GM23338 (cell line): ENCODE data around the gene SPRED2.

Experiments used
- EZH2 ChIP-seq: fragments of 200-600 bp; sonication (generic); IDR thresholded peaks from one replicate; pipeline ENCODE4 v1.8.0; 2017; ENCODE audit warnings: antibody characterized with exemption, mild to moderate bottlenecking, low read depth; ENCODE audit not compliant: unreplicated experiment
- NANOG ChIP-seq: IDR thresholded peaks from 2 replicates; pipeline ENCODE4 v1.6.1; 2016; ENCODE audit warnings: antibody characterized with exemption, borderline replicate concordance
- POLR2AphosphoS5 ChIP-seq: IDR thresholded peaks from 2 replicates; pipeline ENCODE4 v1.6.1; 2016; ENCODE audit warnings: antibody characterized with exemption, low read depth
- REST ChIP-seq: IDR thresholded peaks from one replicate; pipeline ENCODE4 v1.6.1; 2018; ENCODE audit warnings: antibody characterized with exemption; ENCODE audit not compliant: unreplicated experiment
- TF ChIP-seq, protein P1 (sequence below), 2 experiments: fragments of 200-600 bp in 1 of 2; sonication (generic) in 1 of 2; conservative IDR thresholded peaks; 2 replicates each; pipeline versions ENCODE4 v1.5.1 to v1.6.1; 2016 to 2017; ENCODE audit warnings: antibody characterized with exemption in 2 of 2, low read depth in 2 of 2, mild to moderate bottlenecking in 2 of 2, moderate library complexity in 1 of 2

- TF ChIP-seq, protein P1, sequence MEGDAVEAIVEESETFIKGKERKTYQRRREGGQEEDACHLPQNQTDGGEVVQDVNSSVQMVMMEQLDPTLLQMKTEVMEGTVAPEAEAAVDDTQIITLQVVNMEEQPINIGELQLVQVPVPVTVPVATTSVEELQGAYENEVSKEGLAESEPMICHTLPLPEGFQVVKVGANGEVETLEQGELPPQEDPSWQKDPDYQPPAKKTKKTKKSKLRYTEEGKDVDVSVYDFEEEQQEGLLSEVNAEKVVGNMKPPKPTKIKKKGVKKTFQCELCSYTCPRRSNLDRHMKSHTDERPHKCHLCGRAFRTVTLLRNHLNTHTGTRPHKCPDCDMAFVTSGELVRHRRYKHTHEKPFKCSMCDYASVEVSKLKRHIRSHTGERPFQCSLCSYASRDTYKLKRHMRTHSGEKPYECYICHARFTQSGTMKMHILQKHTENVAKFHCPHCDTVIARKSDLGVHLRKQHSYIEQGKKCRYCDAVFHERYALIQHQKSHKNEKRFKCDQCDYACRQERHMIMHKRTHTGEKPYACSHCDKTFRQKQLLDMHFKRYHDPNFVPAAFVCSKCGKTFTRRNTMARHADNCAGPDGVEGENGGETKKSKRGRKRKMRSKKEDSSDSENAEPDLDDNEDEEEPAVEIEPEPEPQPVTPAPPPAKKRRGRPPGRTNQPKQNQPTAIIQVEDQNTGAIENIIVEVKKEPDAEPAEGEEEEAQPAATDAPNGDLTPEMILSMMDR (conservative IDR thresholded peaks at IDR 0.05; ENCODE audit: low read depth in 2 of 2), result no peak
- TF ChIP-seq NANOG, result no peak
- TF ChIP-seq REST, result no peak
- TF ChIP-seq EZH2, result no peak
- TF ChIP-seq POLR2AphosphoS5, result no peak
Observed at GRCh38 chr2:65357095-65357958, 75.1 kb downstream of the SPRED2 start.
